Naive thymus-derived CD4-positive, alpha-beta T cell (primary cell): Measurements from ENCODE around the gene CUL4A. TPM values are rescaled to one million over a fixed set of nuclear protein-coding genes. Genes with fewer than 3 reads are reported as not detected.
"Not testable (repeated sequence)": the region's sequence is repeated elsewhere in the genome, so short reads cannot be mapped to it uniquely, and the experiment has no call there.

ENCODE experiments used
- ATAC-seq: fragments of 150-1000 bp; cut with Tn5 transposase; 2 replicates; pipeline ENCODE4 v1.10.0; 2021; ENCODE audit warnings: mild to moderate bottlenecking, moderate library complexity
- CTCF ChIA-PET: fragments of 350-600 bp; sonication (Branson Sonifier 250); formaldehyde crosslinking; loops from one replicate; lab custom pipeline; 2021; ENCODE audit warnings: antibody characterized with exemption; lab: Charles Lee
- POLR2A ChIA-PET: fragments of 350-600 bp; sonication (Branson Sonifier 250); formaldehyde crosslinking; loops from one replicate; lab custom pipeline; 2021; ENCODE audit warnings: antibody characterized with exemption, inconsistent platforms; lab: Charles Lee
- DNase-seq, 9 donors: peaks; one replicate each; pipeline versions ENCODE4 v3.0.0 to v3.0.0-alpha.2; 2020 to 2022; ENCODE audit warnings: mixed read lengths in 1 of 9
- H3K27ac ChIP-seq: one replicate; pipeline ENCODE4 v1.7.0; 2013; ENCODE audit warnings: mild to moderate bottlenecking, low read depth, low read length, moderate library complexity
- H3K27me3 ChIP-seq, 2 donors: one replicate each; pipeline ENCODE4 v1.7.0; 2013; ENCODE audit warnings: low read length in 2 of 2, mild to moderate bottlenecking in 2 of 2, moderate library complexity in 2 of 2; ENCODE audit not compliant: control insufficient read depth in 2 of 2, insufficient read depth in 2 of 2
- H3K36me3 ChIP-seq, 3 experiments: 1 replicate in 2 of 3; 2 replicates in 1 of 3; pipeline ENCODE4 v1.7.0; 2013; ENCODE audit warnings: low read length in 3 of 3, mild to moderate bottlenecking in 3 of 3, moderate library complexity in 1 of 3; ENCODE audit not compliant: insufficient read depth in 3 of 3, control insufficient read depth in 2 of 3
- H3K4me1 ChIP-seq, 2 donors: one replicate each; pipeline ENCODE4 v1.7.0; 2013; ENCODE audit warnings: low read length in 2 of 2, mild to moderate bottlenecking in 2 of 2, moderate library complexity in 1 of 2; ENCODE audit not compliant: control insufficient read depth in 2 of 2, insufficient read depth in 2 of 2
- H3K4me3 ChIP-seq: 2 replicates; pipeline ENCODE4 v1.7.0; 2013; ENCODE audit warnings: mild to moderate bottlenecking, low read length
- H3K9me3 ChIP-seq, 3 experiments: 1 replicate in 2 of 3; 2 replicates in 1 of 3; pipeline ENCODE4 v1.7.0; 2013; ENCODE audit warnings: low read length in 3 of 3; ENCODE audit not compliant: control insufficient read depth in 2 of 3
- H3K27ac Mint-ChIP-seq, 9 donors: one replicate each; pipeline ENCODE4 v1.8.0; 2020 to 2022; ENCODE audit warnings: mixed read lengths in 9 of 9, mild to moderate bottlenecking in 8 of 9, moderate library complexity in 5 of 9, inconsistent platforms in 2 of 9
- H3K27me3 Mint-ChIP-seq, 5 donors: one replicate each; pipeline ENCODE4 v1.8.0; 2021 to 2022; ENCODE audit warnings: mixed read lengths in 5 of 5, mild to moderate bottlenecking in 1 of 5
- H3K36me3 Mint-ChIP-seq, 5 donors: one replicate each; pipeline ENCODE4 v1.8.0; 2020 to 2022; ENCODE audit warnings: mixed read lengths in 5 of 5, mild to moderate bottlenecking in 3 of 5, inconsistent platforms in 1 of 5
- H3K4me1 Mint-ChIP-seq, 7 donors: one replicate each; pipeline ENCODE4 v1.8.0; 2020 to 2022; ENCODE audit warnings: mixed read lengths in 7 of 7, mild to moderate bottlenecking in 3 of 7, inconsistent platforms in 1 of 7
- H3K4me3 Mint-ChIP-seq, 10 donors: one replicate each; pipeline ENCODE4 v1.8.0; 2020 to 2022; ENCODE audit warnings: mild to moderate bottlenecking in 10 of 10, mixed read lengths in 10 of 10, moderate library complexity in 6 of 10, inconsistent platforms in 2 of 10
- H3K9me3 Mint-ChIP-seq, 11 donors: one replicate each; pipeline ENCODE4 v1.8.0; 2020 to 2022; ENCODE audit warnings: mixed read lengths in 11 of 11, mild to moderate bottlenecking in 4 of 11, inconsistent platforms in 1 of 11, moderate library complexity in 1 of 11
- intact Hi-C, 2 donors: fragments of 100-400 bp; cut with micrococcal nuclease; formaldehyde crosslinking; loops; one replicate each; pipeline ENCODE4 v1.15.1; 2023
- polyA plus RNA-seq, 2 donors: library from polyadenylated mRNA; unstranded; fragments of 300-500 nt; fragmentation: Illumina TruSeq; gene quantifications; one replicate each; pipeline ENCODE4 v1.2.3, GENCODE V29; 2021
- total RNA-seq, 6 experiments: library from RNA in 5 of 6; stranded (reverse) in 5 of 6; gene quantifications; 1 replicate in 5 of 6; 2 replicates in 1 of 6; pipeline ENCODE4 v1.2.3 and lab custom pipeline; 2021 to 2026

CUL4A gene
- total and polyA plus RNA-seq, 7 experiments from 2014 or later = 35.0 to 94.7 (median 77.5) TPM

- H3K27me3 ChIP-seq = no peaks in the 10 kb centered on the region
- no peaks in the 10 kb centered on the region for H3K4me1 ChIP-seq
- POLR2A ChIA-PET = interaction anchor here (0.5 kb wide), 1 partner anchor 403 kb away, joined by 4 read pairs; no protein-coding TSS in a partner anchor
- H3K36me3 ChIP-seq = peaks cover 29 to 94% (median 40%) of the 10 kb centered on the region in 3 experiments
- H3K9me3 ChIP-seq = no peaks in the 10 kb centered on the region
- CTCF ChIA-PET = no interaction called here
- Mint-ChIP-seq H3K4me3 (no peak overlapping the region), H3K27me3 (no peaks in the 10 kb centered on the region), H3K27ac (no peak overlapping the region), H3K4me1 (no peaks in the 10 kb centered on the region), H3K9me3 (no peaks in the 10 kb centered on the region), H3K36me3 (peaks cover 10 to 72% (median 32%) of the 10 kb centered on the region in 5 donors)
- ATAC-seq (no peak), DNase-seq (no peak)
- intact Hi-C loops = no loop called here
- no peak overlapping the region for H3K27ac ChIP-seq
- H3K4me3 ChIP-seq = no peak overlapping the region
Observed at GRCh38 chr13:113243847-113244246, 34.4 kb downstream of the CUL4A start.

- Mint-ChIP-seq H3K9me3 (no peaks in the 10 kb centered on the region), H3K4me3 (no peak overlapping the region), H3K27ac (peak overlapping the region in 1 of 9 donors; percentile 5), H3K36me3 (peaks cover 18 to 70% (median 40%) of the 10 kb centered on the region in 5 donors), H3K4me1 (no peaks in the 10 kb centered on the region), H3K27me3 (no peaks in the 10 kb centered on the region)
- H3K36me3 ChIP-seq = peaks cover 29 to 94% (median 40%) of the 10 kb centered on the region in 3 experiments
- DNase-seq (no peak), ATAC-seq (no peak)
- intact Hi-C loops = no loop called here
- H3K4me3 ChIP-seq = no peak overlapping the region
- no peak overlapping the region for H3K27ac ChIP-seq
- POLR2A ChIA-PET = no interaction called here
- CTCF ChIA-PET = no interaction called here
- no peaks in the 10 kb centered on the region for H3K27me3 ChIP-seq
- H3K4me1 ChIP-seq = no peaks in the 10 kb centered on the region
- H3K9me3 ChIP-seq = no peaks in the 10 kb centered on the region
Observed at GRCh38 chr13:113245849-113246796, 36.7 kb downstream of the CUL4A start.

- Mint-ChIP-seq H3K4me1 (peaks cover 0 to 2% (median 0%) of the 10 kb centered on the region in 7 donors), H3K36me3 (peaks cover 21 to 70% (median 41%) of the 10 kb centered on the region in 5 donors), H3K4me3 (no peak overlapping the region), H3K9me3 (no peaks in the 10 kb centered on the region), H3K27ac (peak overlapping the region in 1 of 9 donors; percentile 64), H3K27me3 (no peaks in the 10 kb centered on the region)
- ATAC-seq (no peak), DNase-seq (no peak)
- Histone ChIP-seq H3K27me3 (no peaks in the 10 kb centered on the region), H3K4me1 (no peaks in the 10 kb centered on the region), H3K27ac (no peak overlapping the region), H3K9me3 (no peaks in the 10 kb centered on the region), H3K4me3 (no peak overlapping the region), H3K36me3 (peaks cover 8 to 87% (median 14%) of the 10 kb centered on the region in 3 experiments)
- POLR2A ChIA-PET = interaction anchor here (0.7 kb wide), 1 partner anchor 64 kb away, joined by 3 read pairs; no protein-coding TSS in a partner anchor
- CTCF ChIA-PET = interaction anchor here (0.5 kb wide), 1 partner anchor 224 kb away, joined by 4 read pairs; no protein-coding TSS in a partner anchor
- intact Hi-C loops = no loop called here
Observed at GRCh38 chr13:113252516-113253095, 43.2 kb downstream of the CUL4A start.

- CTCF ChIA-PET, H3K4me3 ChIP-seq, POLR2A ChIA-PET, H3K4me1 Mint-ChIP-seq, ATAC-seq, H3K4me1 ChIP-seq, H3K27me3 Mint-ChIP-seq, H3K9me3 ChIP-seq, DNase-seq, H3K9me3 Mint-ChIP-seq, H3K27ac ChIP-seq, H3K27ac Mint-ChIP-seq, intact Hi-C loops, H3K4me3 Mint-ChIP-seq, H3K27me3 ChIP-seq: not testable (repeated sequence)
- H3K36me3 Mint-ChIP-seq = peaks cover 5 to 55% (median 39%) of the 10 kb centered on the region in 5 donors
- H3K36me3 ChIP-seq = peaks cover 3 to 75% (median 13%) of the 10 kb centered on the region in 3 experiments
Observed at GRCh38 chr13:113257908-113258307, 48.5 kb downstream of the CUL4A start.

- H3K27ac Mint-ChIP-seq = no peak overlapping the region
- H3K9me3 ChIP-seq = no peaks in the 10 kb centered on the region
- intact Hi-C loops = no loop called here
- H3K4me1 ChIP-seq = no peaks in the 10 kb centered on the region
- no peaks in the 10 kb centered on the region for H3K4me1 Mint-ChIP-seq
- no peak overlapping the region for H3K4me3 ChIP-seq
- peaks cover 6 to 76% (median 11%) of the 10 kb centered on the region in 3 experiments for H3K36me3 ChIP-seq
- ChIA-PET CTCF (no interaction called here), POLR2A (interaction anchor here (0.6 kb wide), 1 partner anchor 33 kb away, joined by 3 read pairs; no protein-coding TSS in a partner anchor)
- DNase-seq (no peak), ATAC-seq (no peak)
- H3K27me3 ChIP-seq = no peaks in the 10 kb centered on the region
- H3K36me3 Mint-ChIP-seq = peaks cover 7 to 57% (median 39%) of the 10 kb centered on the region in 5 donors
- no peak overlapping the region for H3K4me3 Mint-ChIP-seq
- no peaks in the 10 kb centered on the region for H3K27me3 Mint-ChIP-seq
- no peak overlapping the region for H3K27ac ChIP-seq
- no peaks in the 10 kb centered on the region for H3K9me3 Mint-ChIP-seq
Observed at GRCh38 chr13:113258321-113259054, 49.1 kb downstream of the CUL4A start.

GRCh38 chr13:113260996-113261395 lies 51.6 kb downstream of the CUL4A start:
- DNase-seq (no peak), ATAC-seq (no peak)
- H3K36me3 Mint-ChIP-seq = peaks cover 10 to 48% (median 28%) of the 10 kb centered on the region in 5 donors
- no peaks in the 10 kb centered on the region for H3K4me1 Mint-ChIP-seq
- intact Hi-C loops = no loop called here
- no peak overlapping the region for H3K4me3 Mint-ChIP-seq
- Histone ChIP-seq H3K27me3 (no peaks in the 10 kb centered on the region), H3K4me1 (no peaks in the 10 kb centered on the region), H3K36me3 (peaks cover 4 to 62% (median 10%) of the 10 kb centered on the region in 3 experiments), H3K4me3 (no peak overlapping the region), H3K9me3 (no peaks in the 10 kb centered on the region), H3K27ac (no peak overlapping the region)
- POLR2A ChIA-PET = no interaction called here
- CTCF ChIA-PET = no interaction called here
- H3K27ac Mint-ChIP-seq = peak overlapping the region in 1 of 9 donors; percentile 25
- no peaks in the 10 kb centered on the region for H3K9me3 Mint-ChIP-seq
- no peaks in the 10 kb centered on the region for H3K27me3 Mint-ChIP-seq
